Measurements from ENCODE around the gene HACD3.
"Not testable (repeated sequence)": the region's sequence is repeated elsewhere in the genome, so short reads cannot be mapped to it uniquely, and the experiment has no call there.

HACD3 gene, protein sequence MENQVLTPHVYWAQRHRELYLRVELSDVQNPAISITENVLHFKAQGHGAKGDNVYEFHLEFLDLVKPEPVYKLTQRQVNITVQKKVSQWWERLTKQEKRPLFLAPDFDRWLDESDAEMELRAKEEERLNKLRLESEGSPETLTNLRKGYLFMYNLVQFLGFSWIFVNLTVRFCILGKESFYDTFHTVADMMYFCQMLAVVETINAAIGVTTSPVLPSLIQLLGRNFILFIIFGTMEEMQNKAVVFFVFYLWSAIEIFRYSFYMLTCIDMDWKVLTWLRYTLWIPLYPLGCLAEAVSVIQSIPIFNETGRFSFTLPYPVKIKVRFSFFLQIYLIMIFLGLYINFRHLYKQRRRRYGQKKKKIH

DNA sequence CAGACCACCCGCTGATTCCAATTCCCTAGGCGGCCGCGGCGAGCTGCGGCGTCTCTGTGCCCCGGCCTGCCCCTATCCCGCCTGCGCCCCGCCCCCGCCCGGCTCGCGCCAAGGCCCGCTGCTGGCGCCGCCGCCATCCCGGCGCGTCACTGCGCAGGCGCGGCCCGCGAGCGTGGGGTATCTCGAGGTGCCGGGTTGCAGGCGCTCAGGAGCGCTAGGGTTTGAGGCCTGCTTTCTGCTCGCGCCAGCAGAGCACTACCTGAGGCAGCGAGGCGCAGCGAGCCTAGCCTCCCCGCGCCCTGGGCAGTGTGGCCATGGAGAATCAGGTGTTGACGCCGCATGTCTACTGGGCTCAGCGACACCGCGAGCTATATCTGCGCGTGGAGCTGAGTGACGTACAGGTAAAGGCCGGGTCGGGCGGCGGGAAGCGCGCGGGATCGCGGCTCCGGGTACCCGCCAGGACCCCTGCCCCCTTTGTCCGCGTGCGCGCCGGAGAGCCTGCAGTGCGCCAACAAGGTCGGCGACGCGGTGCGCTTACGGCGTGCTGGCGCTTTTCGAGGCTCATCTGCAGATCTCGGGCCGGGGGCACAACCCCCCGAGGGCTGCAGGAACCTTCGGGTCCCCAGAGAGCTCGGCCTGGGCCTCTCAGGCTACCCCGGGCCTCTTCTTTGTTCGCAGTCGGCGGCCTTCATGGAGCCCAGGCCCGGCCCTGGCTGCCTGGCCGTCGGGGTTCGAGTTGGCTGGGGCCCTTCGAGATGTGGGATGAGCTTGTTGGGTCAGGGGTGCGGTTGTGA is at the start of gene HACD3:
Gene HACD3, plus strand, starts transcription at position 146 of the 794 bp plus-strand sequence. Its CDS starts 169 bp downstream, at position 315.
- peak; percentile 97 for DNase-seq

DNA sequence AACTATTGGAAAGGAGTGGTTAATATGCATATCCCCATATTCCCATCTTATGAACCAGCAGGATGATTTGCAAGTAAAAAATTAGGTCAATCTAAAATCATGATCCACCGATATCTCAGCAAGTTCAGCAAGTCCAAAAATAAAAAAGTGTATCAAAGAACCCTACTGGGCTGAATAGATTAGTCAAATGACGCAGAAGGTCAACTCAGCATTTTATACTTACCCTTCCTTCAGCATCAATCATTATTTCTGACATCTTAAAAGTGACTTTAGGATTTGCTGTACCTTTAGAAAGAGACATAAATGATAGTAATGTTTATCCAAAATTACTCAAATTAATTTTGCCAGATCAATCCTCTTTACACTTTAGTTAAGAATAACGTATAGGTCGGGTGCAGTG is 45.4 kb upstream of the HACD3 start:
- no peak for DNase-seq

DNA sequence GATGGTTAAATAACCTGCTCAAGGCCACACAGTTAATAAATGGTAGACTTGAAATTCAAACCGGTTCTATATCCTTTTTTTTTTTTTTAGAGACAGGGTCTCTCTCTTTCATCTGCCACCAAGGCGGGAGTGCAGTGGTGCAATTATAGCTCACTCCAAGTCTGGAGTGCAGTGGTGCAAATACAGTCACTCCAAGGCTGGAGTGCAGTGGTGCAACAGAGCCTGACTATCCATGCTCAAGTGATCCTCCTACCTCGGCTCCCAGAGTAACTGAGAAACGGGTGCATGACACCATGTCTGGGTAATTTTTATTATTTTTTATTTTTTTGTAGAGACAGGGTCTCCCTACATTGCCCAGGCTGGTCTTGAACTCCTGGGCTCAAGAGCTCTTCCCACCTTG is 36.2 kb upstream of the HACD3 start:
- DNase-seq: no peak

DNA sequence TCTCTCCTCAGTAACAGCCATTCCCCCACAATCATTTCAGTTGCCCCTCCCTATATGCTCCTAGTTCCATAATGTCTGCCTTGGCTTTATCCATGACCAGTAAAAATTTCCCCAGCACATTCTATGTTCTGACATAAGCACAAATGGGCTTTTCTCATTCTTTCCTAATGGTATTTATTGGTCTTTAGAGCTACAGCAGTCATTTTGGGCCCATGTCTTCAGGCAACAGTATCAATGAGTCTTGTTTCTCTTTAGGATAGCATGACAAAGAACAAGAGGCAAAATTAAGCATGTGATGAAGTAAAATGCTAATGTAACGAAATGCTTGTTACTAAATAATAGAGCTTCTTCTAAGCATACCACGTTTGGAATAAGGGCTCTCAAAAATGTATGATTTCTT is 20.9 kb upstream of the HACD3 start:
- DNase-seq: no peak

GRCh38 chr15:65512189-65512588 is 18.1 kb upstream of the HACD3 start:
- DNase-seq: no peak

DNA sequence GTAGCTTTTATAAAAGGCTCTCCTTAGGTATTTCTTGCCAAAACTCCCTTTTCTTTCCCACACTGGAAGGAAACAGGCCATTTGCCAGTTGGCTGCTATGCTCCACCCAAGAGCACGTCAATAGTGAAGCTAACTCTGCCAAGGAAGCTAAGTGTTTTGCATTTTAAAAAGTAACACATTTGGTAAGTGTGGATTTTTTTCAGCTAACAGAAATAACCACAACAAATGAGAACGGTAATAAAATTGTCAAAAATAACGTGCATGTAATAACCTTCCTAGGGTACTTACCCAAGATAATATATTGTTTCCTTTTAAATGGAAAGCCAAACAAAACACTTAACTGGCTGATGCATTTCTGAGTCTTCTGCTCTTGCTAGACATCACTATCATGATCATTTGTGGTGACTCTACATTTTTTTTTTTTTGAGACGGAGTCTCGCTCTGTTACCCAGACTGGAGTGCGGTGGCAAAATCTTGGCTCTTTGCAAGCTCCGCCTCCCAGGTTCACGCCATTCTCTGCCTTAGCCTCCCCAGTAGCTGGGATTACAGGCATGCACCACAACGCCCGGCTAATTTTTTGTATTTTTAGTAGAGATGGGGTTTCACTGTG is 17.4 kb upstream of the HACD3 start:
- DNase-seq: no peak

DNA sequence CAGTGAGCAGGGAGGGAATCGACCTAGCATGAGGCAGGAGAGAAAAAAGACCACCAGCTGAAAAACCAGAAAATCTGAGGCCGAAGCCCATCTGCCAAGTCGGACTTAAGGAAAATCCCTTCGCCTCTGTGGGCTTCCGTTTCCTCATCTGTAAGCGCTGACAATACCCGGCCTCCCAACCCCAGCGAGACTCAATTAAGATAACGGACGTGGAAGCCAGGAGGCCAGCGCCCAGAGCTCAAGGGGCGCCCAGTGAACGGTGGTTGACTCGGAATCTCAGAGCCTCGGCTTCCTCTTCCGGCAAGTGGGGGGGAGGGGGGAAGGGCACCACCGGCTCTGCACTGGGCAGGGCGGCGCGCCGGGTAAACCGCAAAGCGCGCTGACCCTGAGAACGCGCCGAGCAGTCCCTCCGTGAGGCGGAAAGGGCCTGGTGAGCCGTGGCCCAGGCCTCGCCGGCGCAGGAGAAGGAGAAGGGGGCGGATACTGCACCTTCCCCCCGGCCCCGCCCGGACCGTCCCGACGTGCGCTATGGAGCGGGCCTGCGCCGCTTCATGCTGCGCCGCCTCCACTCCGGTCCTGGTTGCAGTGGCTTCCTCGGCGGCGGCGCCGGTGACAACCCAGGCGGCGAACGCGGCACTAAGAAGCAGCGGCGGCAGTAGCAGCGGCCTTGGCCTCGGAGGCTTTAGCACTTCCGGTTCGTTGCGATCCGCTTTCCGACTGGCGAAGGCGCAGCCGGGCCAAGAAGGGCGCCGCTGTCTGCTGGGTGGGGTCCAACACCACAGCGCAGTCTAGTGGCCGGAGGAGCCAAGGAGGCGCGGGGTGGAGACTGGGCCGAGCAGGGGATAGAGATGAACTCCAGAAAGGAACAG is 13.0 kb upstream of the HACD3 start, which contains the start of gene DPP8:
Gene DPP8, minus strand, starts transcription at position 693 of the 869 bp plus-strand sequence. CDS start 5,136 bp downstream, outside the sequence.
- peak; percentile 99 for DNase-seq

GRCh38 chr15:65517866-65518207 is 12.4 kb upstream of the HACD3 start:
- no peak for DNase-seq

DNA sequence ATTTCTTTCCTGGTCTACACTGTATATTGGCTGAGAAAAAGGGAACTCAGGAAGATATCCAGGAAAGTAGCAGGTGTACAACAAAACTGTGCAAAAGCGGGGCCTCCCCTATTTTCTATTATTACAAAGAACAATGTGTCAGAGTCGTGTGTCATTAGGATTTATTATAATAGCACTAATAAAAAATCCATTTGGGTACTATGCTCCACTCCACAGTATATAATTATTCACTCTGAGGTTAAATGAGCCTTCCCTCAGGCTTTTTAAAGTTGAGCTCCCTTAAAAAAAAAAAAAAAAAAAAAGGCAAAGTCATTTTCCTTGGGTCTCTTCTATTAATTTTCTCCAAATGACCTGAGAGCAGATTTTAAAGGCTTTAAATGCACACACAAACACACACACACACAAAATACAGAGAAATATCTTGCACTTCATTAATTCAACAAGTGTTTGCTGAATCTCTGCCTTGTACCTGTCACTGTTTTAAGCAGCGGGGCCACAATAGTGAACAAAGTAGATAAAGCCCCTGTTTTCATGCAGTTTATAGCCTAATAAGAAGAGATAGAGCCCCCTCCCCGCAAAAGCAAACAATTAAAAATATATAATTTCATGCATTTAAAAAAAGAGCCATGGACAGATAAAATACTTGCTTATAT is 11.5 kb upstream of the HACD3 start:
- no peak for DNase-seq

DNA sequence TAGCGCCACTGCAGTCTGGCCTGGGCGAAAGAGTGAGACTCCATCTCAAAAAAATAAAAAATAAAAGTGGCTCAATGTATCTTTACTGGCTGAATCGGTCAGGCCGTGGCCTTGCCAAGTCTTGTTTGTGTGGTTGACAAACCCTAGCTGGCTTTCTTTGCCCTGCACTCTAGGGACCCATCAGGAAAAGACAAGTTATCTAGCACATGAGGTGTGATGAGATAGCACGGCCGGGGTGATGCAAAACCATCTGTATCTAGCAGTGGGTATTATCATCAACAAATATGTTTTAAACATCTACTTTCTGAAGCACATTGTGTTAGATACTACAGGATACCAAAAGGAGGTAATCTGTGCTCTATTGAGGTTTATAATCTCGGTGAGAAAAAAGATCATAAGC is 8.9 kb upstream of the HACD3 start:
- no peak for DNase-seq

DNA sequence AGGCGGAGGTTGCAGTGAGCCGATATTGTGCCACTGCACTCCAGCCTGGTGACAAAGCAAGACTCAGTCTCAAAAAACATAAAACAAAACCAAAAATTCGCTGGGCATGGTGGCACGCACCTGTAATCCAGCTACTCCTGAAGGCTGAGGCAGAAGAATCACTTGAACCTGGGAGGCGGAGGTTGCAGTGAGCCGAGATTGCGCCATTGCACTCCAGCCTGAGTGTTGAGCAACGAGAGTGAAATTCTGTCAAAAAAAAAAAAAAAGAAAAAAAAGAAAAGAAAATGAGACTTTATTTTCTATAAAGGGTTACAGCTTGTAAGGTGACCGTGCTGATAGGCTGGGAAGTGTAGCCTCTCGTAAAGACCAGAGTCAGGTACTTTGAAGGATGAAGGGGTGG is 6.0 kb upstream of the HACD3 start:
- DNase-seq: no peak

DNA sequence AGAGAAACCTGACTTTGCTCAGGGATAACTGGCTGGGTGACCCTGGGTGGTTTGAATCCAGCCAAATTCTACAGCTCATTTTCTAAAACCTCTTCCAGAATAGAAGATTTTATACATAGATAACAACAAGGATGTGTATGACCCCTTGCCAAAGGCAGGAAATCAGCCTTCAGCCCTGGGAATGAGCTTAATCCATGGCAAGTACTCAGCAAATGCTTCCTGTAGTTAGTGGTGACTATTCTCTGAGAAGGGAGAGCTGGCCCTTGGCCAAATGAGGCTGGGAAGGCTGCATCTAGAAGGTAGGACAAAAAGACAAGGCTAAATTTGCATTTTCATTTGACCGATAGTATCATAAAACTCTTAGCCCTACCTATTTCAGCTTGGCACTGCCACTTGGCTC is 4.6 kb upstream of the HACD3 start:
- no peak for DNase-seq

DNA sequence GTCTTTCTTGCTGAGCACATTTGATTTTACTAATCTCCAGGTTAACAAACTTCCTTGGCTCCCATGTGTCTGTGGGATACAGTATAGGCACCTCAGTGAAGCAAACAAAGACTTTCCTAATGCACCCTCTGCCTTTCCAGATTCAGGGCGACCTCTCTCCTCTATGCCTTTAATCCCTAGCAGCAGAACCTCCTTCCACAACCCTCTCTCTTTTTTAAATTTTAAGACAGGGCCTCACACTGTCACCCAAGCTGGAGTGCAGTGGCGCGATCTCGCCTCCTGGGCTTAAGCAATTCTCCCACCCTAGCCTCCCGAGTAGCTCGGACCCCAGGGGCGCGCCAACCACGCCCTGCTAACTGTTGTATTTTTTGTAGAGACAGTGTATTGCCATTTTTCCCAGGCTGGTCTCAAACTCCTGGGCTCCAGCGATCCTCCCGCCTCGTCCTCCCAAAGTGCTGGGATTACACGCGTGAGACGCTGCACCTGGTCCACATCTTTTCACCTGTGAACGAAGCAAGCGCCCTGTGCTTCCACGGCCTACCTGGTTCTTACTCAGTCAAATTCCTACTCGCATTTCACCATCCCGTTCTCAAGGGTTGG is 1.7 kb upstream of the HACD3 start:
- DNase-seq: no peak

GRCh38 chr15:65529762-65530317 is 423 bp upstream of the HACD3 start:
- no peak for DNase-seq

DNA sequence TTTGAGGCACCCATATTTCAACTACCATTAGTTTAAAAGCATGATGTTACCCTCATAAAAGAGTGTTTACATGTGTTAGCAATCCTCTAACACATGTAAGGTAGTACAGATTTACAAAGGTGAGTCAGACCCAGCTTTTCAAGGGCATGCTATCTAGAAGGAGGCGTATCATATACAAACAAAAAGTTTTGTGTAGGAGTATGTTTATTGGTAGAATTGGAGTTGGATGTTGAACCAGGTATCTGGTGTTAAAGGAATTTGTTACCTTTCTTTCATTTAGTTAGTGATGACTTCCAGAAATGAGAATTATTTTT is 2.4 kb downstream of the HACD3 start:
- DNase-seq: no peak

DNA sequence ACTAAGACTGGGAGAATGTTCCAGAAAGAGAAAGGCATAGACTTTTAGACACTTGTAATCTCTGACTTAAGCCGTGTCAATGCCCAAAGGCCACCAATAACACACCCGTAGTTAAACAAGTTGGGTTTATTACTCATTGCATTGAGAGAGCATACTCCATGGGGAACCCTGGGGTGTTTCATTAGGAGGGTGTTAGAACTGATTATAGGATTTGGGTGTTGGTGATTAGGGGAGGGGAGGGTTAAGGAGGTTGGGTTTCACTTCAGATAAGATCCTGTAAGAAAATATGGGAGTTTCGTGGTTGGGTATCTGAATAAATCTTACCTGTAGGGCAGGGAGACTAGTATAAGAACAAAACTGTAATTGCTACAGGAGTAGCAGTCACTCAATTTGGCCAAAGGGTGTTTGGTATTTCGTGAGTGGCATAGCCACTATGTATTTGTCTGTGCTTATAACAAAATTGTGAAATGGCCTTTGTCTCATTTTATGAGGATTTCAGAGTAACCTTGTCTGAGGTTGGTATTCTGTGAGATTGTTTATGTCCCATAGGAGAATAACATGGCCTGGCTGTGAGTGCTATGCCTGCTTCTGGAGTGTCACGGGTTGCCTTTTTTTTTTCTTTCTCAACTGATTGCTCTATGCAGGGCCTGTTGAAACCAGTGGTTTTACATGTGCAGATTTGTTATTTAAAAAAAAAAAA is 2.9 kb downstream of the HACD3 start:
- no peak for DNase-seq

GRCh38 chr15:65535192-65535591 is 4.9 kb downstream of the HACD3 start:
- no peak for DNase-seq

DNA sequence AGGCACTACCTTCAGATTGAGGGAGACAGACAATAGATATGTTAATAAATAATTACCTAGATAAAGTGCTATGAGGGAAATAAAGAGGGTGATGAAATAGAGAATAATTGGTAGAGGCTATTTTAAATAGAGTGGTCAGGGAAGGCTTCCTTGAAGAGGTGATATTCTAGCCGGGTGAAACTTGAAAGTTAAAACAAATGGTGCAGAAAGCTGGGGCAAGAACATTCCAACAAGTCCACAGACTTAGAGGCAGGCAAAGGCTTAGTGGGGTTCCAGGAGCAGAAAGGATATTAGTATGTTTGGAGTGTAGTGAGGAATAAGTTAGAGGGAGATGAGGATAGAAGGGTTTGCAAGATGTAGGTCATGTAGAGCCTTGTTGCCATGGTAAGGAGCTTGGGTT is 10.1 kb downstream of the HACD3 start:
- no peak for DNase-seq

DNA sequence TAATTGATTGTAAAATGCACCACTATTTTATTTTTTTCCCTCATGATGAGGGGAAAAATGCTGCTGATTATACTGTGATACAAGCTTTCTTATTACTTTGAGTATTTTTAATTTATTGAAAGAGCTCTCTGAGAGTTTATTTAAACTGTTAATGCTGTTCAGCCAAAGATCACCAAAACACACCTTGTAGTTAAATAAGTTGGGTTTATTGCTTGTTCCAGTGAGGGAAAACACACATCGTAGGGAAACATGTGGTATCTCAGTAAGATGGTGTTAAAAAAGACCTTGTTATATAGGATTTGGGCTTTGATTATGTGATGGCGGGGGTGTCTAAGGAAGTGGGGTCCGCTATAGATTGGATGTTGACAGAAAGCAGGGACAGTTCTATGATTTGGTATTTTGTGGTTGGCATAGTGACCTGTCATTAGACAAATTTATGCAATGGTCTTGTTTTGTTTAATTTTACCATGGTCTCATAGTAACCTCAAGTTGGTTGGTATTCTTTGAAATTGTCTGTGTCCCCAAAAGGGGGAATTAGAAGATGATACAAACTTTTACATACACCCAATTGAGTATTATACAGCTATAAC is 11.1 kb downstream of the HACD3 start:
- DNase-seq: no peak

DNA sequence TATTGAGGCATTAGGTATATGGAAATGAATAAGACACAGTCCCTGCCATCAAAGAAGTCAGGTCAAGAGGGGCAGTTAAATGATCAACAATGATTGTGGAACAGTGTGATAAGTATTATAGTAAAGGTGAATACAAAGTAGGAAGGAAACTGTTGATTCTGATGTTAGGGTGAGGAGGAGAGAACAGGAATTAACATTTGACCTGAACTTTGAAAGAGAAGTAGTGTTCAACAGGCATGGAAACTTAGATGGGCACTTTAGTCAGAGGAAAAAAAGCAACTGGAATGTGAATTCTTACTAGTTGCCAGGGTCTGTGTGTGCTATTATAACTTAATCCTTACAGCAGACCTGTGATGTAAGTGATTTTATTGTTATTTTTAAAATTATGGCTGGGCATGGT is 17.6 kb downstream of the HACD3 start:
- DNase-seq: no peak

- not testable (repeated sequence) for DNase-seq
These were observed 19.0 kb downstream of the HACD3 start for GRCh38 chr15:65549288-65549687.

Data from RPMI8226 (cell line).